ENCODE measurements around the gene GLIPR2. TPM values are rescaled to one million over a fixed set of nuclear protein-coding genes. Genes with fewer than 3 reads are reported as not detected.
"Not testable (repeated sequence)": the region's sequence is repeated elsewhere in the genome, so short reads cannot be mapped to it uniquely, and the experiment has no call there.

The GLIPR2 gene
- total and polyA plus RNA-seq, 3 donors from 2014 or later = 3.5 to 19.6 (median 3.9) TPM

- intact Hi-C loops (cut with DNase I; ENCODE audit: low total_unique reads) = no loop called here
- H3K27ac ChIP-seq = no peak overlapping the region
- H3K27me3 ChIP-seq = no peaks in the 10 kb centered on the region
- H3K4me1 ChIP-seq = no peaks in the 10 kb centered on the region
- no peak for TF ChIP-seq CTCF (IDR thresholded peaks at IDR 0.05)
- TF ChIP-seq POLR2A (IDR thresholded peaks at IDR 0.05) = no peak
- H3K36me3 ChIP-seq (ENCODE audit: low read depth, missing control alignments) = no peaks in the 10 kb centered on the region
- DNase-seq = no peak
- WGBS, 2 donors = 73 to 77% methylated on average over 4 of the region's 4 CpGs
- H3K9me3 ChIP-seq = no peaks in the 10 kb centered on the region
- no peak overlapping the region for H3K4me3 ChIP-seq
These were observed 41.0 kb downstream of the GLIPR2 start for GRCh38 chr9:36177571-36177970.

GRCh38 chr9:36180243-36180642 is 43.7 kb downstream of the GLIPR2 start:
- not testable (repeated sequence) for H3K9me3 ChIP-seq; H3K27ac ChIP-seq; H3K36me3 ChIP-seq (ENCODE audit: low read depth, missing control alignments); DNase-seq; H3K4me1 ChIP-seq; H3K27me3 ChIP-seq; H3K4me3 ChIP-seq
- intact Hi-C loops (cut with DNase I; ENCODE audit: low total_unique reads) = loop anchor here (10.0 kb wide), 1 partner anchor 225 kb away; the partner anchor contains the start of gene OR2S2
- 89 to 95% methylated on average over 6 of the region's 6 CpGs for WGBS, 2 donors

DNA sequence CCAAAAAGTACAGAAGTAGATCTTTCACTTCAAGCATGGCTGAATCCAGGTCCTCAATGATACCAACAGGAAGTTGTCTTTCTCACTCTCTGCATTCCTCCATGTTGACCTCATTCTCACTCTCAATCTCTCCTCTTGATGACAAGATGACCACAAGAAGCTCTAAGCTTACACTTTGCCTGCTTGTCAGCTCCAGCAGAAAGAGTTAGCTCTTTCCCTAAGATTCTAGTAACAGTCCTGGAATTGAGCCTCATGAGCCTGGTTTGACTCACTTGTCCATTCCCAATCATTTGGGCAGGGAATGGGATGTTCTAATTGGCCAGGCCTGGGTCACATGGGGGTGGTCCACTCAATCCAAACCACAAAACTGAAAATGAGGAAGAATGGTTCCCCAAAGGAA is 50.9 kb downstream of the GLIPR2 start:
- H3K4me1 ChIP-seq = peaks cover 12% of the 10 kb centered on the region
- H3K27me3 ChIP-seq = no peaks in the 10 kb centered on the region
- no peak for DNase-seq
- TF ChIP-seq POLR2A (IDR thresholded peaks at IDR 0.05) (no peak), CTCF (IDR thresholded peaks at IDR 0.05) (no peak)
- no peaks in the 10 kb centered on the region for H3K9me3 ChIP-seq
- intact Hi-C loops (cut with DNase I; ENCODE audit: low total_unique reads) = loop anchor here (10.0 kb wide), 1 partner anchor 233 kb away; the partner anchor contains the start of gene OR2S2
- H3K36me3 ChIP-seq (ENCODE audit: low read depth, missing control alignments) = no peaks in the 10 kb centered on the region
- no peak overlapping the region for H3K27ac ChIP-seq
- H3K4me3 ChIP-seq = no peak overlapping the region

GRCh38 chr9:36188212-36188611 is 51.7 kb downstream of the GLIPR2 start:
- Histone ChIP-seq H3K4me1 (peaks cover 19% of the 10 kb centered on the region), H3K4me3 (no peak overlapping the region), H3K9me3 (no peaks in the 10 kb centered on the region), H3K27me3 (no peaks in the 10 kb centered on the region), H3K27ac (no peak overlapping the region), H3K36me3 (ENCODE audit: low read depth, missing control alignments) (no peaks in the 10 kb centered on the region)
- intact Hi-C loops (cut with DNase I; ENCODE audit: low total_unique reads) = loop anchor here (10.0 kb wide), 1 partner anchor 233 kb away; the partner anchor contains the start of gene OR2S2
- TF ChIP-seq POLR2A (IDR thresholded peaks at IDR 0.05) = no peak
- TF ChIP-seq CTCF (IDR thresholded peaks at IDR 0.05) = no peak
- DNase-seq = no peak
- 89 to 92% methylated on average over 5 of the region's 5 CpGs for WGBS, 2 donors

DNA sequence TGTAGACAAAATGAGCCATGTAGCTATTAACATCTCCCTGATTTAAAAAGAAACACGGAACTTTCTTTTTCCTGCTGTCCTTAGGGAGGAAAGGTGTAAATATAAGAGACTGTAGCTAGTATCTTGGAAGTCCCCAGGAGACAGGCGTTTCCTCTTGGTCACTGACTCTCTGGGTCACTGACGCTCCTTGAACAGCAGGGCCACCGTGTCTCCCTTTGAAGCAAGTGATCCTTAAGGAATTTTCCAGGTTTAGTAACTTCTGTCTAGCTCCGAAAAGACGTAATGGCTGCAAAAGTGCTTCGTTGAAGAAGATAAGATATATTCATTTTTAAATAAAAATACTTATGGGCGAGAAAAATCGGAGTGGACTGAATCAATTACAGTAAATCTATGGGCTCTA is 53.4 kb downstream of the GLIPR2 start:
- no peaks in the 10 kb centered on the region for H3K36me3 ChIP-seq (ENCODE audit: low read depth, missing control alignments)
- DNase-seq = no peak
- TF ChIP-seq CTCF (IDR thresholded peaks at IDR 0.05) (peak in 1 of 3 experiments; percentile 10), POLR2A (IDR thresholded peaks at IDR 0.05) (no peak)
- peak overlapping the region; percentile 87 to 90 for H3K27ac ChIP-seq
- no peaks in the 10 kb centered on the region for H3K9me3 ChIP-seq
- H3K4me1 ChIP-seq = peaks cover 33% of the 10 kb centered on the region
- H3K4me3 ChIP-seq = peak overlapping the region; percentile 71 to 88
- H3K27me3 ChIP-seq = no peaks in the 10 kb centered on the region
- intact Hi-C loops (cut with DNase I; ENCODE audit: low total_unique reads) = loop anchor here (10.0 kb wide), 1 partner anchor 235 kb away; the partner anchor contains the start of gene OR2S2
- WGBS, 2 donors = 2% methylated on average over 9 of the region's 9 CpGs
